ENCODE results near the gene PRICKLE3. TPM values are rescaled to one million over a fixed set of nuclear protein-coding genes. Genes with fewer than 3 reads are reported as not detected.

Gene PRICKLE3
- total and polyA plus RNA-seq, 2 donors, result 2.2 to 5.4 TPM

DNA sequence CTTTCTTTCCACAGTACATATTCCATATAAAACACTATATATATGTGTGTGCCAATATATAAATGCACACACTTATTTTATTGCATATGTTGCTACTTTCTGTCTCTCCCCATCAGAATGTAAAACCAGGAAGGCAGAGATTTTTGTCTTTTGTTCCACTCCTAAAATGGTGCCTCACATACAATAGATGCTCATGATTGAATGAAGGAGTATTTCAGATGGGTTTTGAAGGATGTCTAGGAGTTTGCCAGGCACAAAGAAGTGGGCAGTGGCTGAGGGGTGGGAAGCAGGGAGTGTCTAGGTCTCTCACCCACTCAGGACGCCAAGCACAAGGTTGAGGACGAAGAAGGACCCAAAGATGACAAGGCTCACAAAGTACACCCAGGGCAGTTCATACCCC is 41.6 kb upstream of the PRICKLE3 start:
- H3K4me3 ChIP-seq (ENCODE audit: low read length in 2 of 2), result no peak overlapping the region
- H3K9me3 ChIP-seq (ENCODE audit: control insufficient read depth in 2 of 2, insufficient read depth in 1 of 2, low read length in 1 of 2), result peaks cover 0 to 19% of the 10 kb centered on the region in 2 donors
- no peaks in the 10 kb centered on the region for H3K36me3 ChIP-seq (ENCODE audit: control insufficient read depth in 2 of 2, insufficient read depth in 2 of 2, low read length in 1 of 2)
- DNase-seq (ENCODE audit: low read depth in 6 of 9, low spot score in 9 of 9), result no peak
- H3K27ac ChIP-seq (ENCODE audit: low read depth in 1 of 2, low read length in 1 of 2), result no peak overlapping the region
- WGBS, result 98% methylated on average over 2 of the region's 2 CpGs
- H3K4me1 ChIP-seq (ENCODE audit: control insufficient read depth in 2 of 2, insufficient read depth in 2 of 2, low read length in 2 of 2), result peaks cover 3 to 16% of the 10 kb centered on the region in 2 donors
- peaks cover 0 to 13% of the 10 kb centered on the region in 2 donors for H3K27me3 ChIP-seq (ENCODE audit: control insufficient read depth in 2 of 2, insufficient read depth in 1 of 2, low read length in 1 of 2)

DNA sequence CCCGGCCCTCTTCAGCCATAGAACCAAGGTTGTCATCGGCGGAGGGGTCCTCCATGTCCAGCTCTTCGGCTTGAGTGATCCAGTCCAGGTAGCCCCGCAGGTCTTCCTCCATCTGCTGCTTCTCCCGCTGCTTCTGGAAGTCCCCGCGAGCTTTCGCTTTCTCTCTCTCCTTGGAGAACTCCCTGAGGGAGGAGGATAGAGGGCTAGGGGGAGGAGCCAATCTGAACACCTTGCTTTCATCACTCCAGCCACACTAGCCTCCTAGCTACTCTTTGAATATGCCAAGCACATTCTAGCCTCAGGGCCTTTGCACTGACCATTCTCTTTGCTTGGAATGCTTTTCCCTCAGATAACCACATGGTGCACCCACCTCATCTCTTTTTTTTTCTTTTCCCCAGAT is 40.8 kb upstream of the PRICKLE3 start:
- Histone ChIP-seq H3K4me3 (ENCODE audit: low read length in 2 of 2) (no peak overlapping the region), H3K4me1 (ENCODE audit: control insufficient read depth in 2 of 2, insufficient read depth in 2 of 2, low read length in 2 of 2) (peaks cover 3 to 16% of the 10 kb centered on the region in 2 donors), H3K27ac (ENCODE audit: low read depth in 1 of 2, low read length in 1 of 2) (no peak overlapping the region), H3K27me3 (ENCODE audit: control insufficient read depth in 2 of 2, insufficient read depth in 1 of 2, low read length in 1 of 2) (peaks cover 0 to 13% of the 10 kb centered on the region in 2 donors), H3K9me3 (ENCODE audit: control insufficient read depth in 2 of 2, insufficient read depth in 1 of 2, low read length in 1 of 2) (peaks cover 0 to 19% of the 10 kb centered on the region in 2 donors), H3K36me3 (ENCODE audit: control insufficient read depth in 2 of 2, insufficient read depth in 2 of 2, low read length in 1 of 2) (no peaks in the 10 kb centered on the region)
- over 99% methylated on average over 9 of the region's 9 CpGs for WGBS
- no peak for DNase-seq (ENCODE audit: low read depth in 6 of 9, low spot score in 9 of 9)

DNA sequence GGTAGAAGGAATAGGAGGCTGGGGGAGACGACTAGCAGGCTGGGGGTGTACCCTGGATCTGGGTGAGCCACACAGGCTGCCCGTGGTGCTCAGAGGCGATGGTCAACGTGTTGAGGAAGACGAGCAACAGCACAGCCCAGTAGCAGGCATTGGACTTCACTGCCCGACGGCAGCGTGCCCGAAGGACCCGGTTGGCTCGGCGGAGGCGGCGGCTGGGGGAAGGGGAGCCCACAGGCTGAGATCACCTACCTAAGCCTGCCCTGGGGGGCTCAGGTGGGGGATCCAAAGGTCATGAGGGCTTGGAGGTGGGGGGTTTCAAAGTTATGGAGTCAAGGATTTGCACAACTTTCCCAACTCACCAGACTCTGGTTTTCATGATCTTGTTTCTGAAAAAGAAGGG is 39.7 kb upstream of the PRICKLE3 start:
- Histone ChIP-seq H3K27me3 (ENCODE audit: control insufficient read depth in 2 of 2, insufficient read depth in 1 of 2, low read length in 1 of 2) (peaks cover 0 to 13% of the 10 kb centered on the region in 2 donors), H3K36me3 (ENCODE audit: control insufficient read depth in 2 of 2, insufficient read depth in 2 of 2, low read length in 1 of 2) (no peaks in the 10 kb centered on the region), H3K27ac (ENCODE audit: low read depth in 1 of 2, low read length in 1 of 2) (no peak overlapping the region), H3K4me3 (ENCODE audit: low read length in 2 of 2) (no peak overlapping the region), H3K9me3 (ENCODE audit: control insufficient read depth in 2 of 2, insufficient read depth in 1 of 2, low read length in 1 of 2) (peaks cover 0 to 19% of the 10 kb centered on the region in 2 donors), H3K4me1 (ENCODE audit: control insufficient read depth in 2 of 2, insufficient read depth in 2 of 2, low read length in 2 of 2) (peaks cover 0 to 8% of the 10 kb centered on the region in 2 donors)
- DNase-seq (ENCODE audit: low read depth in 6 of 9, low spot score in 9 of 9), result no peak
- 87% methylated on average over 14 of the region's 14 CpGs for WGBS

DNA sequence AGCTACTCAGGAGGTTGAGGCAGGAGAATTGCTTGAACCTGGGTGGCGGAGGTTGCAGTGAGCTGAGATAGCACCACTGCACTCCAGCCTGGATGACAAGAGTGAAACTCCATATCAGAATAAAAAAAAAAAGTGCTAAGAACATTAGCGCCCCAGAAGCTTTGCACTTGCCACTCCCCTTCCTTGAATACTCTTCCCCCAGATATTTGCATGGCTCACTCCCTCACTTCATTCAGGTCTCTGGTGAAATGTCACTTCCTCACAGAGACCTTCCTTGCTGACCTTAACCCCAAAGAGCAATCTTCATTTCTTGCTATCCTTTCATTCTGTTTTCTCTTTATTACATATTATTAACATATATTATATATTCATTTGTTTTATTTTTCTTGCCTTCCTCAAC is 35.7 kb upstream of the PRICKLE3 start:
- 73% methylated on average over 2 of the region's 2 CpGs for WGBS
- H3K27me3 ChIP-seq (ENCODE audit: control insufficient read depth in 2 of 2, insufficient read depth in 1 of 2, low read length in 1 of 2), result peaks cover 0 to 11% of the 10 kb centered on the region in 2 donors
- peaks cover 0 to 5% of the 10 kb centered on the region in 2 donors for H3K9me3 ChIP-seq (ENCODE audit: control insufficient read depth in 2 of 2, insufficient read depth in 1 of 2, low read length in 1 of 2)
- DNase-seq (ENCODE audit: low read depth in 6 of 9, low spot score in 9 of 9), result no peak
- no peak overlapping the region for H3K4me3 ChIP-seq (ENCODE audit: low read length in 2 of 2)
- H3K4me1 ChIP-seq (ENCODE audit: control insufficient read depth in 2 of 2, insufficient read depth in 2 of 2, low read length in 2 of 2), result peaks cover 0 to 4% of the 10 kb centered on the region in 2 donors
- H3K36me3 ChIP-seq (ENCODE audit: control insufficient read depth in 2 of 2, insufficient read depth in 2 of 2, low read length in 1 of 2), result no peaks in the 10 kb centered on the region
- H3K27ac ChIP-seq (ENCODE audit: low read depth in 1 of 2, low read length in 1 of 2), result no peak overlapping the region

DNA sequence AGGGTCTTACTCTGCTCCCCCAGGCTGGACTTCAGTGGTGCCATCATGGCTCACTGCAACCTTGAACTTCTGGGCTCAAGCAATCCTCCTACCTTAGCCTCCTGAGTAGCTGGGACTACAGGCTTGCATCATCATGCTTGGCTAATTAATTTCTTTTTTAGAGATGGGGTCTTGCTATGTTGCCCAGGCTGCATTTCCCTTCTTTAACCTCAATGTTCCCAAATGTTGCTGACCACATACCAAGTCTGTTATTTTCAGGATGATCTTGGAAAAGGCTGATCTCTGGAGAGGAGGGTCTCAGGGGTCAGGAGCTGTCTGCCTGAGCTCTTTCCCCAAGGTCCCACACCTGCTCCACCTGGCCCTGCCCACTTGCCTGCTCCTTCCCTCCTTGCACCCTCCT is 33.9 kb upstream of the PRICKLE3 start:
- no peak for DNase-seq (ENCODE audit: low read depth in 6 of 9, low spot score in 9 of 9)
- Histone ChIP-seq H3K36me3 (ENCODE audit: control insufficient read depth in 2 of 2, insufficient read depth in 2 of 2, low read length in 1 of 2) (no peaks in the 10 kb centered on the region), H3K4me3 (ENCODE audit: low read length in 2 of 2) (no peak overlapping the region), H3K27me3 (ENCODE audit: control insufficient read depth in 2 of 2, insufficient read depth in 1 of 2, low read length in 1 of 2) (no peaks in the 10 kb centered on the region), H3K4me1 (ENCODE audit: control insufficient read depth in 2 of 2, insufficient read depth in 2 of 2, low read length in 2 of 2) (peaks cover 1 to 12% of the 10 kb centered on the region in 2 donors), H3K27ac (ENCODE audit: low read depth in 1 of 2, low read length in 1 of 2) (no peak overlapping the region), H3K9me3 (ENCODE audit: control insufficient read depth in 2 of 2, insufficient read depth in 1 of 2, low read length in 1 of 2) (no peaks in the 10 kb centered on the region)

DNA sequence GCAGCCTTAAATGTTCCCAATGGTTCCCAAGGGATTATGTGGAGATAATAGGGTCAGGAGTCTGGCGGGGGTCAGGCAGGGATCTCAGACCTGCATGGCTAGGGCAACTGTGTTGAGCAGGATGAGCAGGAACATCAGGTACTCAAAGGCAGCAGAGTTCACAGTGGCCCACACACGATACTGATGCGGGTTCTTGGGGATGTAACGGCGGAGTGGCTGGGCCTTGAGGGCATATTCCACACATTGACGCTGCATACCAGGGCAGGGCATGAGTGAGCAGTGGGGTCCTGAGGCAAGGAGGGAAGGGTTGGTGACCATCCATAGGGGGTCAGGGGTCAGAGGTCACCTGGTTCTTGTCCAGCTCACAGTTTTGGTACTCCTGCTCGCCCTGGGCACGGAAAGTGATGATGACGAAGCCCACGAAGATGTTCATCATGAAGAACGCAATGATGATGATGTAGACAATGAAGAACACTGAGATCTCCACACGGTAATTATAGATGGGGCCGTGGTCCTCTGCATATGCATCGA is 28.9 kb upstream of the PRICKLE3 start:
- H3K9me3 ChIP-seq (ENCODE audit: control insufficient read depth in 2 of 2, insufficient read depth in 1 of 2, low read length in 1 of 2), result no peaks in the 10 kb centered on the region
- 91% methylated on average over 14 of the region's 14 CpGs for WGBS
- no peak for DNase-seq (ENCODE audit: low read depth in 6 of 9, low spot score in 9 of 9)

DNA sequence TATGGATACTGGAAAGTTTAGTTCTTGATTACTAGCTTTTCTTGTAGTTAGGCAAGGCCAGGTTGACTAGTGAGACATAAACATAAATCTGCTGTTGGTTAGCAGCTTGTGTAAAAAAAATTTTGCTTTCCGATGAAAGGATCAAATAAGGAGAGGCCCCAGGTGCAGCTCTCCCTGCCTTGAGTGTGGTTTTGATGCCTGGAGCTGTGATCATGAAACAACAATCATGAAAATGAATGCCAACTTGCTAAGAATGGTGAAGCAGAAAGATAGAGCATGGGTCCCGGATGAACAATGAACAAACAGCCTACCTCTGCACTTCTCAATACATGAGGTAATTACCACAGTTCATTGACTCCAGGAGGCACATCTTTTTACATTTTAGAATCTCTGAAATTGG is 28.2 kb upstream of the PRICKLE3 start:
- WGBS, result 24% methylated on average over 2 of the region's 2 CpGs
- no peaks in the 10 kb centered on the region for H3K36me3 ChIP-seq (ENCODE audit: control insufficient read depth in 2 of 2, insufficient read depth in 2 of 2, low read length in 1 of 2)
- no peak overlapping the region for H3K4me3 ChIP-seq (ENCODE audit: low read length in 2 of 2)
- H3K27me3 ChIP-seq (ENCODE audit: control insufficient read depth in 2 of 2, insufficient read depth in 1 of 2, low read length in 1 of 2), result no peaks in the 10 kb centered on the region
- DNase-seq (ENCODE audit: low read depth in 6 of 9, low spot score in 9 of 9), result peak in 2 of 9 donors; percentile 47 to 79
- H3K27ac ChIP-seq (ENCODE audit: low read depth in 1 of 2, low read length in 1 of 2), result peak overlapping the region; percentile 74 to 93
- H3K9me3 ChIP-seq (ENCODE audit: control insufficient read depth in 2 of 2, insufficient read depth in 1 of 2, low read length in 1 of 2), result no peaks in the 10 kb centered on the region
- H3K4me1 ChIP-seq (ENCODE audit: control insufficient read depth in 2 of 2, insufficient read depth in 2 of 2, low read length in 2 of 2), result peaks cover 17 to 60% of the 10 kb centered on the region in 2 donors

More for the DNA sequence above, 28.9 kb upstream of the PRICKLE3 start:
- H3K27ac ChIP-seq (ENCODE audit: low read depth in 1 of 2, low read length in 1 of 2), result peak overlapping the region; percentile 46 to 93
- no peak overlapping the region for H3K4me3 ChIP-seq (ENCODE audit: low read length in 2 of 2)
- H3K36me3 ChIP-seq (ENCODE audit: control insufficient read depth in 2 of 2, insufficient read depth in 2 of 2, low read length in 1 of 2), result no peaks in the 10 kb centered on the region
- peaks cover 17 to 54% of the 10 kb centered on the region in 2 donors for H3K4me1 ChIP-seq (ENCODE audit: control insufficient read depth in 2 of 2, insufficient read depth in 2 of 2, low read length in 2 of 2)
- H3K27me3 ChIP-seq (ENCODE audit: control insufficient read depth in 2 of 2, insufficient read depth in 1 of 2, low read length in 1 of 2), result no peaks in the 10 kb centered on the region

DNA sequence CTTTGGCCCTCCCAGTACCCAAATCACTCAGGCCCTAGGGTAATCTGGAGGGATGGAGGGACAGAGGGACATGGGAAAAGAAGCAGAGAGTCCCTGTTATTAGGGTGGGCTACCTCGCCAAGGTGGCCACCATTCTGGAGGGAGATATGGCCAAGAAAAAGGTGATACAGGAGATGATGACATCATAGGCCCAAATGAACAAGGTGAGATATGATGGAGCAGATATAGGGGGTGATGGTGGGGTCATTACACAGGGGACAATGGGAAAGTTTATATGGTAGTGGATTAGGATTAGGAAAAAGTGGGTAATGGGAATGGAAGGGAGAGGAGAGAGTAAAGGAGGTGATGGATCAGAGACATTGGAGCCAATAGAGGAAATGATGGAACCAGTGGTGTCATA is 26.7 kb upstream of the PRICKLE3 start:
- H3K27me3 ChIP-seq (ENCODE audit: control insufficient read depth in 2 of 2, insufficient read depth in 1 of 2, low read length in 1 of 2), result peaks cover 0 to 3% of the 10 kb centered on the region in 2 donors
- peaks cover 17 to 63% of the 10 kb centered on the region in 2 donors for H3K4me1 ChIP-seq (ENCODE audit: control insufficient read depth in 2 of 2, insufficient read depth in 2 of 2, low read length in 2 of 2)
- H3K36me3 ChIP-seq (ENCODE audit: control insufficient read depth in 2 of 2, insufficient read depth in 2 of 2, low read length in 1 of 2), result no peaks in the 10 kb centered on the region
- 96% methylated on average over 1 of the region's 1 CpG for WGBS
- H3K9me3 ChIP-seq (ENCODE audit: control insufficient read depth in 2 of 2, insufficient read depth in 1 of 2, low read length in 1 of 2), result no peaks in the 10 kb centered on the region
- no peak overlapping the region for H3K27ac ChIP-seq (ENCODE audit: low read depth in 1 of 2, low read length in 1 of 2)
- no peak for DNase-seq (ENCODE audit: low read depth in 6 of 9, low spot score in 9 of 9)
- no peak overlapping the region for H3K4me3 ChIP-seq (ENCODE audit: low read length in 2 of 2)

DNA sequence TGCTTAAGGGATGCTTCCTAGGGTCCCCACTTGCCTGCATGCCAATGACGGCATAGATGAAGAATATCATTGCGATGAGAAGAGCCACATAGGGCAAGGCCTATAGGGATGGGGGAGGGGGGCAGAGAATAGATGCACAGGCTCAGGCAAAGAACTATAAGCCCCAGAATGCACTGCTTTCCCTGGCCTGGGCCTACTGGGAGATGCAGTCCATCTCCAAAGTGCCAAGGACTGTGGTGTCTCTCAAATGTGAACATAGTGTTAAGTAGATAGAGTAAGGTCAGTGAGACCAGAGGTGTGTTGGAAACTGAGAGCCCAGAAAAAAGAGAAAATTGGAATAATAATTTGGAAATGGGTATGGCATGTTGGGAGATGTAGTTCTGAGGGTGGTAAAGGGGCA is 26.0 kb upstream of the PRICKLE3 start:
- 98% methylated on average over 2 of the region's 2 CpGs for WGBS

More for the DNA sequence above, 26.0 kb upstream of the PRICKLE3 start:
- Histone ChIP-seq H3K9me3 (ENCODE audit: control insufficient read depth in 2 of 2, insufficient read depth in 1 of 2, low read length in 1 of 2) (no peaks in the 10 kb centered on the region), H3K36me3 (ENCODE audit: control insufficient read depth in 2 of 2, insufficient read depth in 2 of 2, low read length in 1 of 2) (no peaks in the 10 kb centered on the region), H3K27me3 (ENCODE audit: control insufficient read depth in 2 of 2, insufficient read depth in 1 of 2, low read length in 1 of 2) (peaks cover 0 to 3% of the 10 kb centered on the region in 2 donors), H3K27ac (ENCODE audit: low read depth in 1 of 2, low read length in 1 of 2) (no peak overlapping the region), H3K4me3 (ENCODE audit: low read length in 2 of 2) (no peak overlapping the region), H3K4me1 (ENCODE audit: control insufficient read depth in 2 of 2, insufficient read depth in 2 of 2, low read length in 2 of 2) (peaks cover 17 to 63% of the 10 kb centered on the region in 2 donors)
- DNase-seq (ENCODE audit: low read depth in 6 of 9, low spot score in 9 of 9), result no peak
